SKM-1 treated with dmso at 0.1 percent for 144 hours (cell line): ENCODE data around the gene PGM1.

Experiments used
- DNase-seq: peaks from one replicate; lab custom pipeline; 2025; ENCODE audit not compliant: unreplicated experiment; lab: John Stamatoyannopoulos, UW

Gene PGM1

GRCh38 chr1:63600248-63600647 lies 7.0 kb downstream of the PGM1 start:
- DNase-seq = no peak

- DNase-seq = no peak
Measured at GRCh38 chr1:63601061-63601460, 7.8 kb downstream of the PGM1 start.

DNA sequence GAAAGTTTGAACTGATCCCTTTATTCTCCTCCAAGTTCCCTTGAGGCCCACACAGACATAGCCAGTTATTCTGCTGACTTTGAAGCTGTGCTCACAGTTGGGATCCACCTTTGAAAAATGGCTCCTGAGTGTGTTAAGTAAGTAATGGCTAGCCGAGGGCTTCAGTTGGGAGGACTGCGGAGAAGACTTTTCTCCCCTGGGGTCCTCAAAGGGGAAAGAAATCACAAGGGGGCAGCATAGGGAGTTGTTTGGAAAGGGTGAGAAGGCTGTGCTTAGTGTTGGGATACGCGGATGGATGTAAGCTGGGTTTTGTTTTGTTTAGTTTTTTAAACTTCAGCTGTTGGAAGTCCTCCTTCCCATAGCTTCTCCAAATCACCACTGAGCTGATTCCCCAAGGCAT lies 8.3 kb downstream of the PGM1 start:
- DNase-seq = no peak

GRCh38 chr1:63601912-63602311 lies 8.7 kb downstream of the PGM1 start:
- no peak for DNase-seq

DNA sequence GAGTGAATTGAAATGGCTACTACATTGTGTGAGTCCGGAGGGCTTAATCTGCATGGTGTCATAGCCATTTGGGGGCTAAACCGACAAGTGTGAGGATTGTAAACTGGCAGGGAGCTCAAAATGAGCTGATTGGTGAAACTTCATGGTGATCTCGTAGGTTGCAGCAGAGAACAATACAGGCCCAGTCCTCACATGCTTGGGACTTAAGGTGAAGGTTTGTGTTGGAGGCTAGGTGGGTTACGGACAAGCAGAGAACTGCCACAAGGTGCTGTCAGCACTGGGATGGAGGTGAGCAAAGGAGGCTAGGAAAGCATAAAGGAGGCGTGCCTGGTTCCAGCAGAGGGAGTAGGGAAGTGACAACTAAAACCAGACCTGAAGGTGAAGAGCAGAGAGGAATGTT lies 9.4 kb downstream of the PGM1 start:
- DNase-seq = no peak

- DNase-seq = no peak
Measured at GRCh38 chr1:63603810-63604209, 10.6 kb downstream of the PGM1 start.

DNA sequence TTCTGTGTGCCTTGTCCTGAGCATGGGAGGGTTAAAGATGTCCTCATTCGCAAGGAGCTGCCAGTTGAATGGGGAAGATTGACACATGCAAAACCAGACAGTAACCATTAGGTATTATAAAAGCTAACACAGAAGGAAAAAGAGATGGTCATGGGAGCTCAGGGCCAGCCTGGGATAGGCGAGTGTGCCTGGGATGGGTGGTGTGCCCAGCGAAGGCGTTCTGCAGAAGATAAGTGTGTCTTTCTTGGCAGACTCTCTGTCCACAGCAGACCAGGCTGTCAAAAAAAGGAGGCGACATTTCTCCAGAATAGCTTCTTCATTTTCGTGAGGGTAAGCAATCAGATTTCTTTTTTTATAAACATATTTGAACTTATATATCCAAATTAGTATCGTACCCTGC lies 14.1 kb downstream of the PGM1 start:
- no peak for DNase-seq

GRCh38 chr1:63611231-63611630 lies 18.0 kb downstream of the PGM1 start:
- DNase-seq = no peak

DNA sequence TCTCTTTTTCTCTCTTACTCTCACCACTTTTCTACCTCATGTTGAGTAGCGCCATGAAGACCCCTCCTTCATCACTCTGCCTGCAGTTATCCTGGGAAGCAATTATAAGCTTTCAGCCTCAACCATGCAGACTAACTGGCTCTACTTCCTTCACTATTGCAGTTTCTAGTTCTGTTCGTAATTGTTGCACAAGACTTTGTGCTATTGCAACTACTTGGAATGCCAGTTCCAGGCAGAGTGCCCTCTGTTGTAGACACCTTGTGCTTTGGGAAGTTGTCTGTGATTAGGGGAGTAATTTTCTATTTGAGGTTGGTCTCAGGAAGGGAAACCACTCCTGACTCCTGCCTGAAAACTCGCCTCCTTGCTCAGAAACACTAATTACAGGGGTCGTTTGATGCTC lies 19.4 kb downstream of the PGM1 start:
- peak; percentile 25 for DNase-seq

- peak; percentile 21 for DNase-seq
Measured at GRCh38 chr1:63612971-63613370, 19.8 kb downstream of the PGM1 start.

- DNase-seq = peak; percentile 20
Measured at GRCh38 chr1:63615768-63616420, 22.7 kb downstream of the PGM1 start.

- no peak for DNase-seq
Measured at GRCh38 chr1:63617450-63617849, 24.2 kb downstream of the PGM1 start.

GRCh38 chr1:63618011-63618410 lies 24.8 kb downstream of the PGM1 start:
- peak; percentile 61 for DNase-seq

DNA sequence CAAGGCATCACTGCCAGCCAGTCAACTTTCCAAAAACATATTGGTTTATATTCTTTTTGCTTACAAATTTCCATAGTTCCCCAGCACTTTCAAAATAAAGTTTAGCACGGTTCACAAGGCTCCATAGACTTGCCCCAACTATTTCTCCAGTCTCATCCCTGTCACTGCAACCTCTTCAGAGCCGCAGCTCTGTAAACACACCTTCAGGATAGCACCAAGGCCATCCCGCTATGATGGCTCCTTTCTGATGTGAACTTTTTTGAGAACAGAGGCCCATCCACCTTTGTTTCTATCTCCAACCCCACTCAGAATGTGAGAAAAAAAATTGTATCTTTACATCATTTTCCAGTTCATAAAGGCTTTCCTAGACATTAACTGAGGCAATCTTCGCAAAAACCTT lies 26.3 kb downstream of the PGM1 start:
- DNase-seq = no peak

DNA sequence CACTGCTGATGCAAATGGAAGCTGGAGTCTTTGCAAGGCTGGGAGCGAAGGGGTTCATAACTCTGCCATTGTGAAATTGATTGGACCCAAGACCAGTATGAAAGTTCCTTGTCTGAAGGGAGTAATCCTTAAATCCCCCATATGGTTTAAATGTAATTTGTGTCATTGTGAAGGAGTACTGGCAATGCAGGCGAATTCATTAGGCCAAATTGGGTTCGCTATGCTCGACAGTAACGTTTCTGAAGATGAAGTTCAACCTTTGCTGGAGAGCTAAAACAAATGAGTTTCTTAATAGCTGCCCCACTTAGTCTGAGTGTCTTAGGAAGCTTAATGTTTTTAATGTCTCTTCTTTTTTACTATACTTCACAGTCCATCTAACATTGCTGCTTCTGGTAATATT lies 27.5 kb downstream of the PGM1 start:
- no peak for DNase-seq

GRCh38 chr1:63621075-63621474 lies 27.9 kb downstream of the PGM1 start:
- DNase-seq = no peak

DNA sequence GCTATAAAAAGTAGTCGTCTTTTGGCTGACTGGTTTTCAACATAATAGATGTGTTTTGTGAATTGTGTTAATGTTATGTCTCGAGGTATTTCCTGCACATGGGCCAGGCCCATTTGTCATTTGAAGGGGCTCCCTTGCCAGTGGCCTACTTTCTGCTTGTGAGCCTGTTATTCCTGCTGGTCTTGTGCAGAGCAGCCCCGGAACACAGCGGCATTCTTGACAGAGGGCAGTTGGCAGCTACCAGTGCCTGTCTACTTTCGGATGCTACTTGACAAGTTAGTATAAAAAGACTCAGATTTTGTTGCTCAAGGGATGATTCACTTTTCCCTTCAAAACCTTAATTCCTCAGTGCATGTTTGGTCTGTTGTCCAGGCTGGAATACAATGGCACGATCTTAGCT lies 28.5 kb downstream of the PGM1 start:
- no peak for DNase-seq

DNA sequence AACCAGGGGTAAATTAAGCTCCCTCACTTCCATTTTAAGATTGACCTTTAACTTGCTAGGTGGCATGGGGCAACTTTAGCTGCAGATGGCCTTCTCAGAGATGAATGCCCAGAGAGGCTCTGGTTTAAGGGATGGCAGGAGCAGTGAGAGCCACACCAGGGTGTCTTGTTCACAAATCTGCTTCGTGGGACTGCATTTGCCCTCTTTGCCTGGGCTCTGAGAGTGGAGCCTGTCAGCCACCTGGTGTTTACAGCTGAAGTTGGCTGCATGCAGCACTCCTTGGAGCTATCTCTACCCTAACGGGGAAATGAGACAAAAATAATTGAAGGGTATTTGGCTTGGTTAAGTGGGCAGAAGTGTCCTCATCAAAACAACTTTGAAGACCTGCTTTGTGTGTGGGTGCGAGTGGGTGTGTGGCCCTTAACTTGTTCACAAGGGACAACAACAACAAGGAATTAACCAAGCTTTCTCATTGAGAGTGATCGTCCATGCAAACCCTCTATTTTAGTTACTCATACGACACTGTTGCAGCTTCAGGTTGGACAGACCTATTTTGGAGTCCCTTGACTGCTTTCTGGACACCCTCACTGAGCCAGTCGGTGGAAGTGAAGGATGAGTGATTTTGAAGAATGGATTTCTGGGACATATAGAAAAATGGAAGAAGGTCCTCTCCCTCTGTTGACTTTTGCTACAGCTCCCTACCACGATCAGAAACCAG lies 29.8 kb downstream of the PGM1 start:
- DNase-seq = no peak

GRCh38 chr1:63623952-63624351 lies 30.7 kb downstream of the PGM1 start:
- DNase-seq = no peak

GRCh38 chr1:63624911-63625310 lies 31.7 kb downstream of the PGM1 start:
- DNase-seq = no peak

- no peak for DNase-seq
Measured at GRCh38 chr1:63626222-63626621, 33.0 kb downstream of the PGM1 start.

DNA sequence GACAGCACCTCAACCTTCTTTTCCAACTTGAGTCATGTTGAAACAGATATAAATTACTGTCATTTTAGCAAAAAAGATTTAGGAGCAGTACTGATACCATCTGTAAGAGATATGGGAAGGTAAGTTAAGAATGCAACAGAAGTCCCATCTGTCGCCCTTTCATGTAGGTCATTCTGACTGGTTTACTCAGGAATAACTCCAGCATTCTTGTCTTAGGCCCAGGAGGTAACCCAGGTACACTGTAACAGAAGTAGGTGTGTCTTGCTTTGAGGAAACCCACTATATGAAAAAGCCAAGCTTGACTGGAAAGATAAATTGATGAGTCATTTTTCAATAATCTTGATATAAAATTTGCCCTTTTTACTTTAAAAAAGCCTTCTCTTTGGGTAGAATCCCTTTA lies 35.4 kb downstream of the PGM1 start:
- DNase-seq = no peak

DNA sequence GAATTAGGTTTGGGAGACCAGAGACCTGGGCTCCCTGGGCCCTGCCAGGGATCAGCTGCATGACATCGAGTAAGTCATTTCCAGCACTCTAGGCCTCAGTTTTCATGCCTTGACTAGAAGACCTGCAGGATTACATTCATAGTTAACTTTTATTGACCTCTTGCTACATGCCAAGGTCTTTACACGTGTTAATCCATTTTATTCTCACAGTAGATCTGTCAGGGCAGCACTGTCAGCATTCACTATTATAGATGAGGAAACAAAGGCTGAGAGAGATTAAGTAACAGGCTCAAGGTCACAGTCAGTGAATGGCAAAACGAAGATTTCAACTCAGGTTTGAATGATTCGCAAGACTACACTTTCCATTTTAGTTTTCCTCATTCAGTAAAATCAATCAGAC lies 37.0 kb downstream of the PGM1 start:
- no peak for DNase-seq
